Trophoblast cell (in vitro differentiated cells and primary cell): ENCODE data around the gene MYO1B.

Experiments used
- DNase-seq, 2 donors: peaks; one replicate each; pipeline ENCODE4 v3.0.0-alpha.2; 2016
- H2AFZ ChIP-seq: 2 replicates; pipeline ENCODE4 v1.6.1; 2013; ENCODE audit warnings: low read length, moderate library complexity, mild to moderate bottlenecking; ENCODE audit not compliant: insufficient read depth, poor library complexity
- H2AK5ac ChIP-seq: 2 replicates; pipeline ENCODE4 v1.6.1; 2013; ENCODE audit warnings: mild to moderate bottlenecking, low read length
- H2BK120ac ChIP-seq: 2 replicates; pipeline ENCODE4 v1.6.1; 2013; ENCODE audit warnings: low read length, mild to moderate bottlenecking, moderate library complexity; ENCODE audit not compliant: insufficient read depth, poor library complexity
- H2BK12ac ChIP-seq: 2 replicates; pipeline ENCODE4 v1.6.1; 2013; ENCODE audit warnings: mild to moderate bottlenecking, low read length, moderate library complexity
- H2BK5ac ChIP-seq: 2 replicates; pipeline ENCODE4 v1.6.1; 2013; ENCODE audit warnings: low read length, low read depth, moderate library complexity, mild to moderate bottlenecking; ENCODE audit not compliant: poor library complexity
- H3K14ac ChIP-seq: 2 replicates; pipeline ENCODE4 v1.6.1; 2013; ENCODE audit warnings: mild to moderate bottlenecking, low read length
- H3K18ac ChIP-seq: 2 replicates; pipeline ENCODE4 v1.6.1; 2013; ENCODE audit warnings: mild to moderate bottlenecking, low read length
- H3K23ac ChIP-seq: 2 replicates; pipeline ENCODE4 v1.6.1; 2013; ENCODE audit warnings: low read length
- H3K27ac ChIP-seq: 2 replicates; pipeline ENCODE4 v1.5.1; 2013; ENCODE audit warnings: low read depth, mild to moderate bottlenecking, inconsistent platforms, low read length, moderate library complexity
- H3K27me3 ChIP-seq: 2 replicates; pipeline ENCODE4 v1.6.1; 2013; ENCODE audit warnings: inconsistent platforms, mild to moderate bottlenecking, low read length, moderate library complexity; ENCODE audit not compliant: insufficient read depth
- H3K36me3 ChIP-seq, 2 experiments: 1 replicate in 1 of 2; 2 replicates in 1 of 2; pipeline ENCODE4 v1.6.1; 2013; ENCODE audit warnings: low read length in 2 of 2, mild to moderate bottlenecking in 2 of 2, moderate library complexity in 1 of 2; ENCODE audit not compliant: insufficient read depth in 2 of 2, control insufficient read depth in 1 of 2
- H3K4ac ChIP-seq: 2 replicates; pipeline ENCODE4 v1.6.1; 2013; ENCODE audit warnings: low read depth, mild to moderate bottlenecking, low read length, moderate library complexity
- H3K4me1 ChIP-seq, 2 experiments: 1 replicate in 1 of 2; 2 replicates in 1 of 2; pipeline ENCODE4 v1.6.1; 2013; ENCODE audit warnings: low read length in 2 of 2, mild to moderate bottlenecking in 2 of 2, moderate library complexity in 1 of 2; ENCODE audit not compliant: insufficient read depth in 2 of 2, control insufficient read depth in 1 of 2
- H3K4me2 ChIP-seq: 2 replicates; pipeline ENCODE4 v1.6.1; 2013; ENCODE audit warnings: inconsistent platforms, mild to moderate bottlenecking, low read length, moderate library complexity
- H3K4me3 ChIP-seq: 2 replicates; pipeline ENCODE4 v1.5.1; 2013; ENCODE audit warnings: mild to moderate bottlenecking, low read depth, low read length, inconsistent platforms
- H3K79me1 ChIP-seq: one replicate; pipeline ENCODE4 v1.6.1; 2013; ENCODE audit warnings: low read length
- H3K79me2 ChIP-seq: 2 replicates; pipeline ENCODE4 v1.6.1; 2013; ENCODE audit warnings: low read length, mild to moderate bottlenecking; ENCODE audit not compliant: control insufficient read depth, insufficient read depth, poor library complexity
- H3K9ac ChIP-seq: 2 replicates; pipeline ENCODE4 v1.6.1; 2013; ENCODE audit warnings: mild to moderate bottlenecking, low read length
- H3K9me3 ChIP-seq: 2 replicates; pipeline ENCODE4 v1.6.1; 2013; ENCODE audit warnings: low read depth, mild to moderate bottlenecking, control low read depth, inconsistent platforms, low read length; ENCODE audit not compliant: insufficient read depth
- H4K12ac ChIP-seq: 2 replicates; pipeline ENCODE4 v1.6.1; 2013; ENCODE audit warnings: low read depth, mild to moderate bottlenecking, low read length, moderate library complexity
- H4K8ac ChIP-seq: 2 replicates; pipeline ENCODE4 v1.6.1; 2013; ENCODE audit warnings: low read depth, mild to moderate bottlenecking, low read length, moderate library complexity
- H4K91ac ChIP-seq: one replicate; pipeline ENCODE4 v1.6.1; 2013; ENCODE audit warnings: low read depth, mild to moderate bottlenecking, low read length, moderate library complexity
- WGBS: extraction: QIAGEN DNeasy Blood & Tissue Kit; methylation state at CpG from one replicate; pipeline ENCODE4 v1.1.7; 2013; ENCODE audit warnings: missing lambda C conversion rate; ENCODE audit not compliant: insufficient read length, insufficient coverage; ENCODE audit errors: extremely low coverage; 5-methylcytosine and 5-hydroxymethylcytosine counted together

Gene MYO1B

GRCh38 chr2:191386938-191387536 lies 141.8 kb downstream of the MYO1B start:
- Histone ChIP-seq H3K9ac (no peak overlapping the region), H2BK5ac (no peak overlapping the region), H2AFZ (no peak overlapping the region), H3K14ac (no peak overlapping the region), H2BK120ac (no peak overlapping the region), H3K18ac (no peak overlapping the region), H3K27ac (no peak overlapping the region), H3K79me2 (no peaks in the 10 kb centered on the region), H4K12ac (no peak overlapping the region), H3K36me3 (peaks cover 21 to 33% of the 10 kb centered on the region in 2 experiments), H3K79me1 (no peaks in the 10 kb centered on the region), H4K91ac (no peak overlapping the region), H3K9me3 (no peaks in the 10 kb centered on the region), H3K27me3 (no peaks in the 10 kb centered on the region), H2BK12ac (no peak overlapping the region), H3K4ac (no peak overlapping the region), H2AK5ac (no peak overlapping the region), H4K8ac (no peak overlapping the region), H3K4me2 (no peak overlapping the region), H3K4me3 (no peak overlapping the region), H3K4me1 (no peaks in the 10 kb centered on the region), H3K23ac (no peak overlapping the region)
- peak in 1 of 2 donors; percentile 67 for DNase-seq
- WGBS = no CpG with 5 or more reads among the region's 7 CpGs

DNA sequence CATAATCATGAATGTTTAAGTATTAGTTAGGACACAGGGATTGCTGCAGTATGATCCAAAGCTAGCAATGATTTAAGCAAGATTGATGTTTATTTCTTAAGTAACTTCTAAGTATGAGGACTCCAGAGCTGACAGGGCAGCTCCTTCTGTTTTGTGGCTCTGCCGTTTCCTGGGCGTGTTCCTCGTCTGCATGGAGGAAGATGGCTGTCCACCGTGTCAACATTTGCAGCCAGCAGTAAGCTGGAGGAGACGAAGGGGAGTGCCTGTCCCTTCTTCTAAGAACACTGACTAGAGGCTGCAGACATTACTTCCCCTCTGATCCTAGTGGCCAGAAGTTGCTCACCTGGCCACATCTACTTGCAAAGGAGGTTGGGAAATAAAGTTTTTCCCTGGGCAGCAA lies 144.1 kb downstream of the MYO1B start:
- H3K4me2 ChIP-seq = no peak overlapping the region
- H4K91ac ChIP-seq = no peak overlapping the region
- H3K4me1 ChIP-seq = no peaks in the 10 kb centered on the region
- H3K23ac ChIP-seq = no peak overlapping the region
- H2BK120ac ChIP-seq = no peak overlapping the region
- no peak overlapping the region for H2AFZ ChIP-seq
- no peak overlapping the region for H3K18ac ChIP-seq
- no peak overlapping the region for H3K14ac ChIP-seq
- WGBS = no CpG with 5 or more reads among the region's 5 CpGs
- DNase-seq = no peak
- H4K12ac ChIP-seq = no peak overlapping the region
- no peak overlapping the region for H2AK5ac ChIP-seq
- no peaks in the 10 kb centered on the region for H3K9me3 ChIP-seq
- H3K27me3 ChIP-seq = no peaks in the 10 kb centered on the region
- H3K9ac ChIP-seq = no peak overlapping the region
- H2BK5ac ChIP-seq = no peak overlapping the region
- H3K36me3 ChIP-seq = peaks cover 23 to 30% of the 10 kb centered on the region in 2 experiments
- H3K4me3 ChIP-seq = no peak overlapping the region
- H3K79me2 ChIP-seq = no peaks in the 10 kb centered on the region
- H3K4ac ChIP-seq = no peak overlapping the region
- H3K79me1 ChIP-seq = no peaks in the 10 kb centered on the region
- no peak overlapping the region for H4K8ac ChIP-seq
- H2BK12ac ChIP-seq = no peak overlapping the region
- H3K27ac ChIP-seq = no peak overlapping the region

- H3K14ac ChIP-seq = no peak overlapping the region
- H3K36me3 ChIP-seq = peaks cover 24 to 31% of the 10 kb centered on the region in 2 experiments
- no peak overlapping the region for H3K9ac ChIP-seq
- no peak overlapping the region for H3K27ac ChIP-seq
- no peak overlapping the region for H2AFZ ChIP-seq
- H4K91ac ChIP-seq = no peak overlapping the region
- H3K79me2 ChIP-seq = no peaks in the 10 kb centered on the region
- no peak overlapping the region for H2BK12ac ChIP-seq
- H3K4me2 ChIP-seq = no peak overlapping the region
- no peak overlapping the region for H4K8ac ChIP-seq
- no peak overlapping the region for H2BK5ac ChIP-seq
- H4K12ac ChIP-seq = no peak overlapping the region
- H2AK5ac ChIP-seq = no peak overlapping the region
- no peak overlapping the region for H3K4me3 ChIP-seq
- no peak overlapping the region for H2BK120ac ChIP-seq
- no peaks in the 10 kb centered on the region for H3K9me3 ChIP-seq
- no peaks in the 10 kb centered on the region for H3K4me1 ChIP-seq
- no peak overlapping the region for H3K18ac ChIP-seq
- WGBS = no CpG with 5 or more reads among the region's 3 CpGs
- no peaks in the 10 kb centered on the region for H3K79me1 ChIP-seq
- DNase-seq = no peak
- H3K23ac ChIP-seq = no peak overlapping the region
- H3K27me3 ChIP-seq = no peaks in the 10 kb centered on the region
- no peak overlapping the region for H3K4ac ChIP-seq
Observed at GRCh38 chr2:191391171-191391570, 146.0 kb downstream of the MYO1B start.

DNA sequence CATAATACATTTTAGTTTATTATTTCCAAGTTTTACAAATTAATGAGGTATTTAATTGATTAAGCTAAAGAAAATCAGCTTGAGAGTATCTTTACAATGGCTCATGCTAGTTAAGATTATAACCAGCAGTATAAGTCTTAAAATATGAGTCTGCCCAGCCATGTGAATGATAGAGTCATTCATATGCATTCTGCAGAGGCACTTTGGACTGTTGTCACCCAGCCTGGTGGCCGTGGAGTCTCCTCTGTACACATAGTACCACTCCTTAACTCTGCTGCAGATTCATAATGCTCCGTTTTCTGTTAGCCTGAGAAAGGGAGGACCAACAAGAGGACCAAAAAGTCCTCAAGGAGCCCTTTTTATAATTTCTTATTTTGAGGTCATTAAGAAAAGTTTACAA lies 148.8 kb downstream of the MYO1B start:
- H3K4me2 ChIP-seq = no peak overlapping the region
- H3K9ac ChIP-seq = no peak overlapping the region
- H3K27me3 ChIP-seq = no peaks in the 10 kb centered on the region
- H2AK5ac ChIP-seq = no peak overlapping the region
- H3K18ac ChIP-seq = no peak overlapping the region
- peaks cover 24 to 34% of the 10 kb centered on the region in 2 experiments for H3K36me3 ChIP-seq
- no peak overlapping the region for H3K4ac ChIP-seq
- no peak overlapping the region for H3K4me3 ChIP-seq
- H2AFZ ChIP-seq = no peak overlapping the region
- no peak overlapping the region for H4K12ac ChIP-seq
- H3K79me2 ChIP-seq = no peaks in the 10 kb centered on the region
- H3K4me1 ChIP-seq = no peaks in the 10 kb centered on the region
- no peak for DNase-seq
- H2BK5ac ChIP-seq = no peak overlapping the region
- no peaks in the 10 kb centered on the region for H3K79me1 ChIP-seq
- no peak overlapping the region for H2BK120ac ChIP-seq
- H4K8ac ChIP-seq = no peak overlapping the region
- H3K14ac ChIP-seq = no peak overlapping the region
- H4K91ac ChIP-seq = no peak overlapping the region
- no CpG with 5 or more reads among the region's 2 CpGs for WGBS
- no peak overlapping the region for H3K27ac ChIP-seq
- no peak overlapping the region for H2BK12ac ChIP-seq
- no peak overlapping the region for H3K23ac ChIP-seq
- no peaks in the 10 kb centered on the region for H3K9me3 ChIP-seq
